ENCODE results near the gene DNAJC12. TPM values are rescaled to one million over a fixed set of nuclear protein-coding genes. Genes with fewer than 3 reads are reported as not detected.
"Not testable (repeated sequence)": the region's sequence is repeated elsewhere in the genome, so short reads cannot be mapped to it uniquely, and the experiment has no call there.

Gene DNAJC12
- total RNA-seq, 3 donors from 2014 or later: 0.96 to 49.8 (median 19.0) TPM

- Histone ChIP-seq H3K27ac (no peak overlapping the region), H3K36me3 (no peaks in the 10 kb centered on the region), H3K4me1 (no peaks in the 10 kb centered on the region), H3K9me3 (no peaks in the 10 kb centered on the region), H3K27me3 (no peaks in the 10 kb centered on the region), H3K4me3 (no peak overlapping the region)
- no peak for TF ChIP-seq POLR2AphosphoS5 (IDR thresholded peaks at IDR 0.05)
- TF ChIP-seq POLR2A (IDR thresholded peaks at IDR 0.05): no peak
- no peak for TF ChIP-seq CTCF (IDR thresholded peaks at IDR 0.05)
- DNase-seq (ENCODE audit: low spot score in 2 of 2): no peak
- intact Hi-C loops (cut with DNase I; ENCODE audit: low total_unique reads): loop anchor here (10.0 kb wide), 1 partner anchor 86 kb away; no protein-coding TSS in a partner anchor
These were observed 66.8 kb downstream of the DNAJC12 start for GRCh38 chr10:67771200-67771599.

- Histone ChIP-seq H3K4me3 (no peak overlapping the region), H3K27me3 (no peaks in the 10 kb centered on the region), H3K27ac (no peak overlapping the region), H3K4me1 (no peaks in the 10 kb centered on the region), H3K36me3 (no peaks in the 10 kb centered on the region), H3K9me3 (no peaks in the 10 kb centered on the region)
- DNase-seq (ENCODE audit: low spot score in 2 of 2): no peak
- no peak for TF ChIP-seq POLR2AphosphoS5 (IDR thresholded peaks at IDR 0.05)
- no peak for TF ChIP-seq POLR2A (IDR thresholded peaks at IDR 0.05)
- intact Hi-C loops (cut with DNase I; ENCODE audit: low total_unique reads): loop anchor here (10.0 kb wide), 1 partner anchor 86 kb away; no protein-coding TSS in a partner anchor
These were observed 67.5 kb downstream of the DNAJC12 start for GRCh38 chr10:67770537-67770936.

GRCh38 chr10:67767244-67767643 lies 70.7 kb downstream of the DNAJC12 start:
- H3K4me1 ChIP-seq: no peaks in the 10 kb centered on the region
- no peak overlapping the region for H3K4me3 ChIP-seq
- intact Hi-C loops (cut with DNase I; ENCODE audit: low total_unique reads): no loop called here
- no peaks in the 10 kb centered on the region for H3K27me3 ChIP-seq
- no peaks in the 10 kb centered on the region for H3K36me3 ChIP-seq
- no peaks in the 10 kb centered on the region for H3K9me3 ChIP-seq
- TF ChIP-seq POLR2A (IDR thresholded peaks at IDR 0.05) (no peak), POLR2AphosphoS5 (IDR thresholded peaks at IDR 0.05) (no peak), CTCF (IDR thresholded peaks at IDR 0.05) (no peak)
- H3K27ac ChIP-seq: no peak overlapping the region
- no peak for DNase-seq (ENCODE audit: low spot score in 2 of 2)

- Histone ChIP-seq H3K4me1 (no peaks in the 10 kb centered on the region), H3K9me3 (no peaks in the 10 kb centered on the region), H3K27ac (peak overlapping the region; percentile 97), H3K4me3 (peak overlapping the region; percentile 71 to 85 (median 82)), H3K36me3 (no peaks in the 10 kb centered on the region), H3K27me3 (no peaks in the 10 kb centered on the region)
- TF ChIP-seq POLR2A (IDR thresholded peaks at IDR 0.05) (no peak), POLR2AphosphoS5 (IDR thresholded peaks at IDR 0.05) (peak; percentile 84 to 95 (median 88))
- intact Hi-C loops (cut with DNase I; ENCODE audit: low total_unique reads): no loop called here
- peak; percentile 95 to 97 for DNase-seq (ENCODE audit: low spot score in 2 of 2)
These were observed 73.8 kb downstream of the DNAJC12 start for GRCh38 chr10:67764012-67764822.

- H3K4me3 ChIP-seq: peak overlapping the region; percentile 71 to 85 (median 82)
- H3K36me3 ChIP-seq: no peaks in the 10 kb centered on the region
- no peaks in the 10 kb centered on the region for H3K27me3 ChIP-seq
- intact Hi-C loops (cut with DNase I; ENCODE audit: low total_unique reads): no loop called here
- no peaks in the 10 kb centered on the region for H3K9me3 ChIP-seq
- TF ChIP-seq CTCF (IDR thresholded peaks at IDR 0.05) (no peak), POLR2A (IDR thresholded peaks at IDR 0.05) (no peak), POLR2AphosphoS5 (IDR thresholded peaks at IDR 0.05) (no peak)
- peak; percentile 35 to 61 for DNase-seq (ENCODE audit: low spot score in 2 of 2)
- H3K4me1 ChIP-seq: no peaks in the 10 kb centered on the region
- H3K27ac ChIP-seq: peak overlapping the region; percentile 97
These were observed 74.4 kb downstream of the DNAJC12 start for GRCh38 chr10:67763499-67764011.

- H3K36me3 ChIP-seq; H3K27me3 ChIP-seq; H3K9me3 ChIP-seq; H3K4me1 ChIP-seq; H3K4me3 ChIP-seq; DNase-seq (ENCODE audit: low spot score in 2 of 2); H3K27ac ChIP-seq; intact Hi-C loops (cut with DNase I; ENCODE audit: low total_unique reads): not testable (repeated sequence)
These were observed 75.4 kb downstream of the DNAJC12 start for GRCh38 chr10:67762567-67762966.
